Amniotic stem cell (primary cell): ENCODE results near the gene ASCC3.
"Not testable (repeated sequence)": the region's sequence is repeated elsewhere in the genome, so short reads cannot be mapped to it uniquely, and the experiment has no call there.

Experiments
- DNase-seq: peaks from one replicate; lab custom pipeline; 2025; lab: John Stamatoyannopoulos, UW

Gene ASCC3

GRCh38 chr6:100803264-100804045 lies 77.7 kb downstream of the ASCC3 start:
- no peak for DNase-seq

DNA sequence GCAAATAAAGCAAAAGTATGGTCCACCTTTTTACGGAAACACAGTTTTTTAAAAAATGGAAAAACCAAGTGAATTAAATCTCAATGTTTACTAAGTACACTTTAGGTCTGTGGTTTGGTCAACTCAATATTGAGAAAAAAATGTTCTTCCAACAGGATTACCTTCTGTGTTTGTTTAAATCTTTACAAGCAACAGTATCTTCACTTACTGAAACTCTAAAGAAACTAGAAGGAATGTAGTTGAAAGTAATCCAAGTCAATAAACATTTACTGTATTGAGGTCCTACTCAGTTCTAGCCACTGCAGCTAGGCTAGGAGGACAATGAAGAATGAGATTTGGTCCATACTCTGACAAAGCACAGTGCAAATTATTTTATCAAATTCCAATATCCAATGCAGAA lies 80.1 kb downstream of the ASCC3 start:
- no peak for DNase-seq

- no peak for DNase-seq
Measured at GRCh38 chr6:100796049-100796823, 84.9 kb downstream of the ASCC3 start.

- no peak for DNase-seq
Measured at GRCh38 chr6:100790084-100790483, 91.0 kb downstream of the ASCC3 start.

DNA sequence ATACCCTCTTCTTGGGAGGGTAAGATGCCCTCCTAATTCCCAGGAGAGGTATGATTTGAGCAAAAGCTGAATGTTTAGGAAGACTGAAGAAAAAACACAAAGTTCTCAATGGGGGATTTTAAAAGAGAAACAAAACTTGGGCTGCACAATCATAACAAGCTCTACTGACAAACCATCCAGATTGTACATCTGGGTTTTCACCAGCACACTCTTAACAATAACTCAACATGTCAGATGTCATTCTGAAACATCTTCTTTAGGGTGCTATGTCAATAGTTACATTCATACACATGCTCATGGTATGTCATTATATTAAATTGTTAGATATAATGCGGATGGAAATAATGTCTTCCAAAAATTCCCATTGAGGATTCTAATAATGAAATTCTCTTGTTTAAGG lies 95.1 kb downstream of the ASCC3 start:
- DNase-seq: no peak

DNA sequence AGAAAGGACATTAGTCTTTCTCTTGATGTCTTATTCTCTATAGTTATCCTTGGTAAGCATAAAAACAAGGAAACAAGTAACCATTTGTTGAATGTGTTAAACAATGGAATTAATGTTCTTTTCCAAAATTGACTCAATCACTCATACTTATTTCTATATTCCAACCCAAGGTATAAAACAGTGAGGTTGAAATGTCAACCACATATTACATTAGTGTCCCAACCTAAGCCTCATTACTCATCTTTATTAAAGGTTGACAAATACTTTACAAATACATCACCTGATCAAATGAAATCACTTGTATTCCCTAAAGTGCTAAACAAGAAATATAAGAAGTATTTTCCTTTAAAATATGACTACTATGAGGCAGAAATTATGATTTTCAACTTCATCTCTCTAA lies 100.5 kb downstream of the ASCC3 start:
- no peak for DNase-seq

GRCh38 chr6:100775667-100776066 lies 105.5 kb downstream of the ASCC3 start:
- DNase-seq: no peak

DNA sequence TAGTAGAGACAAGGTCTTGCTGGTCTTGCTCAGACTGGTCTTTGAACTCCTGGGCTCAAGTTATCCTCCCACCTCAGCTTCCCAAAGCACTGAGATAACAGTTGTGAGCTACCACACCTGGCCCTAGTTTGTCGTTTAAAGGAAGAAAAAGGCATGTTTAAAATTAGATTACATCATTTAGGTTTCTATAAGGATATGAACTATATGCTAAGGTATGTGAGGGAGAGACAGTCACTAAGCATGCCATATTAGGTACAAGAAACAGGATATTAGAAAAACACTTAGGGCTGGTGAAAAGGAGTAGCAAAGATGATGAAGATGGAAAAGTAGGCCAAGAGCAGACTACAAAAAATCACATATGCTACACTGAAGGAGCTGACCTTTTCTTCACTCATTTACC lies 106.4 kb downstream of the ASCC3 start:
- DNase-seq: no peak

DNA sequence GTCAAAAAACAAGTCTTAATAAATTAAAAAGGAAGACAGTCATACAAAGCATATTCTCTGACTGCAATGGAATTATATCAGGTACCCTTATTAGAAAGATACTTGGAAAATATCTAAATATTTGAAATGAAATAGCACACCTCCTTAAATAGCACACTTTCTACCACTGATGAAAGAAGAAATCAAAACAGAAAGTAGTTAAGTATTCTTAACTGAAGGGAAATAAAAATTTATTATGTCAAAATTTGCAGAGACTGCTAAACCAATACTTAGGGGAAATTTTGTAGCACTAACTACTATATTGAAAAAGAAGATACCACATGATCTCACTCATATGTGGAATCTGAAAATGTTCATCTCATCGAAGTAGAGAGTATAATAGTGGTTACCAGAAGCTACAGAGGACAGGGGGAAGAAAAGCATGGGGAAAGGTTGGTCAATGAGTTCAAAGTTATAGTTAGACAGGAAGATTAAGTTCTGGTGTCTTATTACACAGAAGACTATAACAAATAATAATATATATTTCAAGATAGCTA lies 112.2 kb downstream of the ASCC3 start:
- DNase-seq: no peak

- no peak for DNase-seq
Measured at GRCh38 chr6:100763617-100764241, 117.4 kb downstream of the ASCC3 start.

- DNase-seq: no peak
Measured at GRCh38 chr6:100761841-100762240, 119.3 kb downstream of the ASCC3 start.

DNA sequence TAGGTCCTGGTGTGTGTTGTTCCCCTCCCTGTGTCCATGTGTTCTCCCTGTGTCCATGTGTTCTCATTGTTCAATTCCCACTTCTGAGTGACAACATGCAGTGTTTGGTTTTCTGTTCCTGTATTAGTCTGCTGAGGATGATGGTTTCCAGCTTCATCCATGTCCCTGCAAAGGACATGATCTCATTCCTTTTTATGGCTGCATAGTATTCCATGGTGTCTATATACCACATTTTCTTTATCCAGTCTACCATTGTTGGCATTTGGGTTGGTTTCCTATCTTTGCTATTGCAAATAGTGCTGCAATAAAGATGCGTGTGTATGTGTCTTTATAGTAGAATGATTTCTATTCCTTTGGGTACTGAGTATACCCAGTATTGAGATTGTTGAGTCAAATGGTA lies 122.7 kb downstream of the ASCC3 start:
- not testable (repeated sequence) for DNase-seq

- DNase-seq: no peak
Measured at GRCh38 chr6:100753421-100753820, 127.7 kb downstream of the ASCC3 start.

DNA sequence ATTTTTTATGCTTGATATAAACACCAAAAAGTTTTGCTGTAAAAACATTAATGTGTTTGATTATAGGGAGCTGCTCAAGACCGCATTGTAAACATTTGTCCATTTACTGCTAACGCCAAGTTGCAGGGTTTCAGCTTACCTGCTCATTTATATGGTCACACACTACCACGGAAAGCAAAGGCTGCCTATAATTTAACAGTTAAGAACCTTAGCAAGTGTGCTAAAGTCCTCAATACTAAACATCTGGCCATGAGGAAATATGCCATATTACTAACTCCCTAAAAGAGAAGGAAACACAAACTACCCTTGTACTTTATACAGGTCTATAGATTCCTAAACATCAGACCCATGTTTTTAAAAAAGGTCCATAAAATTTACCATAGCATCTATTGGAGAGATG lies 129.5 kb downstream of the ASCC3 start:
- no peak for DNase-seq

GRCh38 chr6:100745419-100746041 lies 135.6 kb downstream of the ASCC3 start:
- no peak for DNase-seq

GRCh38 chr6:100740439-100740838 lies 140.7 kb downstream of the ASCC3 start:
- no peak for DNase-seq

DNA sequence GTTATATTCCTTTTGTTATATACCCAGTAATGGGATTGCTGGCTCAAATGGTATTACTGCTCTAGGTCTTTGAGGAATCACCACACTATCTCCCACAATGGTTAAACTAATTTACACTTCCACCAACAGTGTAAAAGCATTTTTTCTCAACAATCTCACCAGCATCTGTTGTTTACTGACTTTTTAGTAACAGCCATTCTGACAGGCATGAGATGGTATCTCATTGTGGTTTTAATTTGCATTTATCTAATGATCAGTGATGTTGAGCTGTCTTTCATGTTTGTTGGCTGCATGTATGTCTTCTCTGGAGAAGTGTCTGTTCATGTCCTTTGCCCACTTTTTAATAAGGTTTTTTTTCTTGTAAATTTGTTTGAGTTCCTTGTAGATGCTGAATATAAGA lies 143.4 kb downstream of the ASCC3 start:
- not testable (repeated sequence) for DNase-seq

DNA sequence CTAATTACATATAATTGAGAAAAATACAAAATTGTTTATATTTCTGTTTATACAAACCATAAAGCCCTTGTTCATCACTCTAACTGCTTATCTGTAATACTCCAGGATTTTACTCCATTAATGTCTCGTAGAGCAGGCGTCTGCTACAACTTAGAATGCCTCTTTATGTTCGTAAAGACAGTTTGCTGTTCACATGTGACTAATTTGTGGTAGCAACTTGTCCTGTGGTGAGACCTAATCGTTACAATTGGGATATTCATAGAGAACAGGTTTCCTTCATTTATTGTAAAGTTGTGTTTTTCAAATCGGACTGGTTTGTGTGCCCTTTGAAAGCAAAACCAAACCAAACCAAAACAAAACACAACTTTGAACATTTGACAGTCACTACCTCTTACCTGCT lies 149.7 kb downstream of the ASCC3 start:
- DNase-seq: no peak

DNA sequence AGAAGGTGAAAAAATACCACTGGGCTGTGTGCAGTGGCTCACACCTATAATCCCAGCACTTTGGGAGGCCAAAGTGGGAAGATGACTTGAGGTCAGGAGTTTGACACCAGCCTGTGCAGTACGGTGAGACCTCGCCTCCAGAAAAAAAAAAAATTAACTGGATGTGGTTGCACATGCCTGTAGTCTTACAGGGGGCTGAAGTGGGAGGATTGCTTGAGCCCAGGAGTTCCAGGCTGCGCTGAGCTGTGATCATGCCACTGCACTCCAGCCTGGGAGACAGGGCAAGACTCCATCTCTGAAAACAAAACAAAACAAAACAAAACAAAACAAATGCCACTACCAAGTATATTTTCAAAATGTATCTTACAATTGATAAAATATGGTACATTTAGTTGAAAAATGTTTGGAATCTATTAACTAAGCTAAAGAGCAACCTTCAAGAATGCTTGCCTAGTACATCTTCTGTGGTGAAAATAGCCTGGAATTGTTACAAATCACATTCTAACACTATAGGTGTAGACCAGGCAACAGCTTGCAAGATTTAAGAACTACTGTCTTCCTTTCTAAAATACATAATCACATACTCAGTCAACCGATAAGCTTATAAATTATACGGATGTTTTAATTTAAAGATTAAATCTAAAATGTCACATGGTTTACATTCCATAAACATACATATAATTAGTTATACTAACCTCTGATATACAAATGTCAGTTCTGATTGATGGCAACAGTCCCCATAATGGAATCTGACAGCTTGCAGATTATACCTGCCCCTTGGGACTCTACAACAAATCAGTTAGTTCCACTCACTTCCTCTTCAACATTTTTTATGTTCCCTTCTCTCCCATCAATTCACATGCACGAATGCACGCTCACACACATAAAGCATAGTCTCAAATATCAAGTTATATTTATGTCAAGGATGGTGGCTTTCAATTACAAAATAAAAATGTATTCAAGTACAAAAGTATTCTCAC lies 150.8 kb downstream of the ASCC3 start:
- DNase-seq: no peak

DNA sequence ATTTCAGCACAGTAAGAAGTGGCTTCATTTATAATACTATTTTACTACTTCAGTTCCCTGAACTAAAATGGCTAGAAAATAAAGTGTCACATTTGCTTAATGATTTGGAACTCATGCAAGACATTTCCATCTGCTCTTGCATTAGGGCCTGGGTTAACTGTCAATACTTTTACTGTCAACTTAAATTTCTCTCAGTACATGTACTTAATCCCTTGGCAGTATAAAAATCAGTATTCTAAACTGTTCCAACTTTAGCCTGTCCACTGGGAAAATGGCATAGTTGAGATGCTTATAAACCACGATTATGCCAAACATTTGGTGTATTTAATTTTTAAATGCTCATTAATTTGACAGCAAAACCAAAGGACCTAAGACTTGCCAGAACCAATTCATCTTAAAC lies 154.5 kb downstream of the ASCC3 start:
- no peak for DNase-seq

DNA sequence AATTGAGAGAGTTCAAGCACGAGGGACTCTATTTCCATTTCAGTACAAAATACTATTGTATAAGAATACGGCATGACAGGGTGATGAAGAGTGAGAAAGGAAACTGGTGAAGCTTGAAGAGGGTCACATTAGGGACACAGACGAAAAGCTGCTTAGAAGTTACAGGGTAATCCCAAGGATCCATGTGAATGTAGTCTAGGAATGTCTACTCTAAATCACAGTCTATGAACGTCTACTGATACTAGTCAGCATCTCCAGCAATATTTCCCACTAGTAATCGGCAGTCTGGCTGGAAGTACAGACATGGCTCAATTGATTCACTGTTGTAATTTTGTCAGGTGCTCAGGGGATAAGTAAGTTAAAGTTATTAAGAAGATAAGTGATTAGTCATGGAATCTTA lies 156.4 kb downstream of the ASCC3 start:
- no peak for DNase-seq
